Measurements from ENCODE around the gene FCN2.

Gene FCN2

GRCh38 chr9:134880484-134881312, at the start of gene FCN2:
FCN2 (plus strand) TSS chr9:134880810; CDS start chr9:134880822, 12 bp downstream.
- FAIRE-seq (no peak), DNase-seq (ENCODE audit: low spot score) (no peak)

- FAIRE-seq (no peak), DNase-seq (ENCODE audit: low spot score) (no peak)
Observed at GRCh38 chr9:134830926-134831720, 49.5 kb upstream of the FCN2 start.

DNA sequence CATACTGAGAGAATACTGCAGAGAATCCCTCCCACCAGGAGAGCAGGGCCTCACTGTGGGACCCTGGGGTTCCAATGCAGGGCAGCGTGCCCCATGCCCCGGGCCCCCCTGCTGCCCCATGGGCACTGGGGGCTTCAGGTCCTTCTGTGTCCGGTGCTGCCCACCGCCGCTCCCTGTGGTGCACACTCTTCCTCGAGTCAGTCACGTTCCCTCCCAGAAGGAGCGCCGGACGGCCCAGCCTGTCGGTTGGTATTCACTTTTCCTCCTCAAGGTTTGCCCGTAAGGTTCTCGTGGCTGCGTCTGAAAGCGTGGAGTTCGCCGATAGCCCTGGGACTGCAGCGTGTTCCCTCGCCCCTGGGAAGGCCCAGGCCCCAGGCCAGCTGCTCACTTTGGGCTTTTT, 48.1 kb upstream of the FCN2 start:
- FAIRE-seq (no peak), DNase-seq (ENCODE audit: low spot score) (no peak)

- DNase-seq (ENCODE audit: low spot score) (no peak), FAIRE-seq (no peak)
Observed at GRCh38 chr9:134833294-134833880, 47.2 kb upstream of the FCN2 start.

DNA sequence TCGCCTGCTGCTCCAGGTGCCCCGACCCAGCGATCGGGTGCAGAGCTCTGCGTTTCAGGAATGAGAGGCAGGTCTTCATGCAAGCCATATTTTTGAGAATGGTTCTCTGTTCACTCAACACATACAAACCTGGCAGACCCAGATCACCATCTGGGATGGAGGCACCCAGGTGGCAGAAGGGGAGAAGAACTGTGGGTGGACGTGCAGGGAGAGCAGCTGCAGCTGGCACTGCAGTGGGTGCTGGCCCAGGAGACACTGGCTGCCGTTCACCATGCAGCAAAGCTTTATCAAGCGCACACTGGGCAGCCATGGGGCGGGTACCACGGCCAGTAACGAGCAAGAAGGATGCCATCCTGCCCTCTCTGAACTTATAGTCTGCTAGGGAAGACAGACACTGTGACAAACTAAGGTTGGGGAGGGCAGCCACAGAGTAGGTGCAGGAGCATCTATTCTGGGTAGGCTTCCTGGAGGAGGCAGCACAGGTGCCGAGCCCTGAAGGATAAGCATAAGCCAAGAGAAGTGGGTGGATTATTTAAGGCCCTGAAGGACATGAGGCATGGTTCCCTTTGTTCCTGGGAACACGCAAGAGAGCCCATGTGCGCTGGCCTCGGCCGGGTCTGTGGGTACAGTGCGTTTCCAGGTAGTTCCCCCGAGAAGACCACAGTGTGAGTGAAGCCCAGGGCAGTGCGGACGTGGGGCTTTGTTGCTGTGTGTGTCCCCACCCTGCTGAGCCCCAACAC, 46.2 kb upstream of the FCN2 start:
- DNase-seq (ENCODE audit: low spot score) (no peak), FAIRE-seq (no peak)

DNA sequence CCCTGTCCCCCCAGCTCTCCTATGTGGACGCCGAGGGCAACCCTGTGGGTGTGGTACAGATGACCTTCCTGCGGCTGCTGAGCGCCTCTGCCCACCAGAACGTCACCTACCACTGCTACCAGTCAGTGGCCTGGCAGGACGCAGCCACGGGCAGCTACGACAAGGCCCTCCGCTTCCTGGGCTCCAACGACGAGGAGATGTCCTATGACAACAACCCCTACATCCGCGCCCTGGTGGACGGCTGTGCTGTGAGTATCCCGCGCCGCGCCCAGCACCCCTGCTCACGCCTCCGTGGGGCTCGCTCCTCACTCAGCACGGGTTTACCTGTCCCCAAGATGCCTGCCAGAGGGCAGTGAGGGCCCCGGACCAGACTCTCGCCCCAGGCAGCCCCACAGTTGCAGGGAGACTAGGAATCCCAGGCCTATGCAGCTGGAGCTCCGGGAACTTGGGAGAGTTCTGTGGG, 45.6 kb upstream of the FCN2 start:
- DNase-seq (ENCODE audit: low spot score) (no peak), FAIRE-seq (no peak)

GRCh38 chr9:134835448-134835847, 45.2 kb upstream of the FCN2 start:
- no peak for FAIRE-seq
- DNase-seq (ENCODE audit: low spot score) = no peak

DNA sequence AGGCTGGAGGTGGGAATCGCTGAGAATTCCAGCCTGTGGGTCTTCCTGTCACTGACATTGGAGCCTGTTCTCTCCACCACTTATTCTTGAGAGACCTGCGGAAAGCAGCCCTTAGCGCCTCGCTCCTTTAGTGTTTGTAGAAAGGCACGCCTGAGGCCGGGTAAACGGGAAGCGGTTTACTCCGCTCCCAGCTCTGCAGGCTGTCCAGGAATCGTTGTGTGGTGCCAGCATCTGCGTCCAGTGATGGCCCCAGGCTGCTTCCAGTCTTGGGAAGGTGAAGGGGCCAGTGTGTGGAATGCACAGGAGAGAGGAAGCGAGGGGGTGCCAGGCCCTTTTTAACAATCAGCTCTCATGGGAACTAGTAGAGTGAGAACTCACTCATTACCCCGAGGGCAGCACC, 44.6 kb upstream of the FCN2 start:
- DNase-seq (ENCODE audit: low spot score) (no peak), FAIRE-seq (no peak)

DNA sequence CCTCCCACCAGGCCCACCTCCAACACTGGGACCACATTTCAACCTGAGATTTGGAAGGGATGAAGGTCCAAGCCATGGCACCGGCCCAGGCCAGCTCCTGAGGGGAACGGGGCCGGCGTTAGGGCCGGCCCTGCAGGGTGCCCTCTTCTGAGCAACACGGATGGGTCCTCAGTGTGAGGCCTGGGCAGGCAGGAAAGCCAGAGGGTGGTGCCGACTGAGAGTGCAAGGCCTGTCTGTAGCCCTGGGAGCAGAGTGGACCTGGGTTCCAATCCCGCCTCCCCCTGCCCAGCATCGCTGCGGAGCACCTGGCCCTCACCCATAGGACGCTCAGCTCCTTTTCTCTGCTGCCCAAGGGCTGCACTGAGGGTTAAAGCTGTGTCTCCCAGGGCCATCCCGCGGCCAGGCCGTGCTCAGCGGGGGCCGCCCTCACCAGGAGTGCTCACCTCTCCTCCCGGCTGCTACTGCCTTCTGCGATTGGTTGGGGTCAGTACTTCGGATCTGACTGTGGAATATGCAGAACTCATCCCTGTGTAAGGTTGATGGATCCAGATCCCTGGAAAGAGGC, 44.1 kb upstream of the FCN2 start:
- DNase-seq (ENCODE audit: low spot score) (no peak), FAIRE-seq (no peak)

DNA sequence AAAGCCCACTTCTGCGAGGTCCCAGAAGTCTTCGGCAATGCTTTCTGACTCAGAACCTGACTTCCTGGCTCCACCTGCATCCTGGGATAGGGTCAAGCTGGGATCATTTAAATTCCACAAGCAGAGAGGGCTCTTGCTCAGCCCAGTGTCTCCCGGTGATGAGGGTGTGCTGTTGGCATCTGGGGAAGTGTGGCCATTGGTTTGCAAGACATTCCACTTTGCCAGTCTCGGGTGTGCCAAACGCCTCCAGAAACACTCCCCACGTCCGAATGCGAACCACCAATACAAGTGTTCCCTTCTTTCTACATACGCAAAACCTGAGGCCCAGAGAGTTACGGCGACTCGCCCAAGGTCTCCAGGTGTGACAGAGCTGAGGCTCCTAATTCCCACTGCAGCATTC, 43.1 kb upstream of the FCN2 start:
- FAIRE-seq = no peak
- no peak for DNase-seq (ENCODE audit: low spot score)

GRCh38 chr9:134838651-134839454, 41.8 kb upstream of the FCN2 start:
- FAIRE-seq (no peak), DNase-seq (ENCODE audit: low spot score) (no peak)

GRCh38 chr9:134839455-134840125, 41.0 kb upstream of the FCN2 start:
- FAIRE-seq (no peak), DNase-seq (ENCODE audit: low spot score) (no peak)

- no peak for FAIRE-seq
- DNase-seq (ENCODE audit: low spot score) = no peak
Observed at GRCh38 chr9:134840511-134840910, 40.1 kb upstream of the FCN2 start.

- FAIRE-seq = no peak
- DNase-seq (ENCODE audit: low spot score) = no peak
Observed at GRCh38 chr9:134841180-134841904, 39.3 kb upstream of the FCN2 start.

- no peak for DNase-seq (ENCODE audit: low spot score)
- no peak for FAIRE-seq
Observed at GRCh38 chr9:134842321-134842720, 38.3 kb upstream of the FCN2 start.

DNA sequence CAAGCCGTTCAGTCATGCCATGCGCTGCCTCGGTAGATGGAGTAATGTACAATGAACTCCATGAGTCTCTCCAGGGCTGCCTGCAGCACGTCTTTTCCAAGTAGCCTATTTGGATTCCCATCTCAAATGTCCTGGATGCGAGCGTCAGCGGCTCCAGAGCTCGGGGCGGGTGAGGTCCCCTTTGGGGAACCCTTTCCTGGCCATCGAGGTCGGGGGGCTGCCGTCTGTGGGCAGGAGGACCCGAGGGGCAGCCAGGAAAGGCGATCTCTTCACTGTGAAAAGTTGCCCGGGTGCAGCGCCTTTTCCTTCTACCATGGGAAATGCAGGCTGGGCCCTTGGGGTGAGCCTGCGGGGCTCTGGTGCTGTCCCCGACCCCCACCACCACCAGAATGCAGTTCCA, 36.9 kb upstream of the FCN2 start:
- FAIRE-seq (no peak), DNase-seq (ENCODE audit: low spot score) (no peak)

GRCh38 chr9:134844821-134845220, 35.8 kb upstream of the FCN2 start:
- no peak for FAIRE-seq
- no peak for DNase-seq (ENCODE audit: low spot score)

GRCh38 chr9:134846187-134846586, 34.4 kb upstream of the FCN2 start:
- DNase-seq (ENCODE audit: low spot score) (no peak), FAIRE-seq (no peak)

- FAIRE-seq (no peak), DNase-seq (ENCODE audit: low spot score) (no peak)
Observed at GRCh38 chr9:134846699-134847098, 33.9 kb upstream of the FCN2 start.
